RCC 7860 (cell line): ENCODE results near the gene TAS2R7.
"Not testable (repeated sequence)": the region's sequence is repeated elsewhere in the genome, so short reads cannot be mapped to it uniquely, and the experiment has no call there.

Source experiments
- DNase-seq: peaks from one replicate; pipeline ENCODE4 v3.0.0-alpha.2; 2015; ENCODE audit warnings: low spot score
- FAIRE-seq: peaks from 2 replicates; lab custom pipeline; 2012; peaks lifted over from hg19 to GRCh38; lab: Jason Lieb, UNC

TAS2R7 gene

GRCh38 chr12:10802587-10802986, at the start of gene TAS2R7:
TAS2R7 (minus strand) TSS chr12:10802627; CDS start chr12:10802570, 57 bp downstream.
- FAIRE-seq: no peak
- DNase-seq: no peak

GRCh38 chr12:10851243-10851858, 48.9 kb upstream of the TAS2R7 start:
- DNase-seq: no peak
- FAIRE-seq: no peak

GRCh38 chr12:10849425-10849878, 47.0 kb upstream of the TAS2R7 start, which contains the start of gene PRR4:
PRR4 (minus strand) TSS chr12:10849475; CDS start chr12:10849437, 38 bp downstream.
- FAIRE-seq: no peak

GRCh38 chr12:10847744-10848143, 45.3 kb upstream of the TAS2R7 start:
- FAIRE-seq: no peak
- DNase-seq: no peak

More at GRCh38 chr12:10849425-10849878, 47.0 kb upstream of the TAS2R7 start, which contains the start of gene PRR4:
- no peak for DNase-seq

GRCh38 chr12:10842862-10843261, 40.4 kb upstream of the TAS2R7 start:
- no peak for FAIRE-seq

GRCh38 chr12:10838461-10838860, 36.0 kb upstream of the TAS2R7 start:
- FAIRE-seq: no peak
- no peak for DNase-seq

More at GRCh38 chr12:10842862-10843261, 40.4 kb upstream of the TAS2R7 start:
- DNase-seq: no peak

GRCh38 chr12:10829994-10830393, 27.6 kb upstream of the TAS2R7 start:
- FAIRE-seq (no peak), DNase-seq (no peak)

GRCh38 chr12:10826258-10826657, 23.8 kb upstream of the TAS2R7 start, which contains the start of gene TAS2R10:
TAS2R10 (minus strand) TSS chr12:10826358; CDS start chr12:10826269, 89 bp downstream.
- DNase-seq: no peak
- FAIRE-seq: no peak

- FAIRE-seq: no peak
These were observed 22.5 kb upstream of the TAS2R7 start for GRCh38 chr12:10824957-10825356.

GRCh38 chr12:10811883-10812536, 9.6 kb upstream of the TAS2R7 start:
- FAIRE-seq: no peak
- DNase-seq: no peak

More at GRCh38 chr12:10824957-10825356, 22.5 kb upstream of the TAS2R7 start:
- no peak for DNase-seq

- FAIRE-seq: no peak
- DNase-seq: no peak
These were observed 7.6 kb upstream of the TAS2R7 start, which contains the start of gene TAS2R9 for GRCh38 chr12:10810068-10810467. TAS2R9 (minus strand) TSS chr12:10810168; CDS start chr12:10810075, 93 bp downstream.

GRCh38 chr12:10807186-10807585, 4.8 kb upstream of the TAS2R7 start, which contains the start of gene TAS2R8:
TAS2R8 (minus strand) TSS chr12:10807286; CDS start chr12:10806980, 306 bp downstream.
- FAIRE-seq (no peak), DNase-seq (no peak)

GRCh38 chr12:10801741-10802140, 686 bp downstream of the TAS2R7 start:
- DNase-seq: no peak
- no peak for FAIRE-seq

GRCh38 chr12:10794222-10794621, 8.2 kb downstream of the TAS2R7 start:
- no peak for DNase-seq
- FAIRE-seq: no peak

GRCh38 chr12:10791769-10792168, 10.7 kb downstream of the TAS2R7 start:
- not testable (repeated sequence) for FAIRE-seq, DNase-seq

- no peak for DNase-seq
- no peak for FAIRE-seq
These were observed 19.2 kb downstream of the TAS2R7 start for GRCh38 chr12:10783252-10783651.

- FAIRE-seq (no peak), DNase-seq (no peak)
These were observed 23.3 kb downstream of the TAS2R7 start for GRCh38 chr12:10779103-10779502.

- peak; percentile 23 for DNase-seq
- peak; percentile 71 for FAIRE-seq
These were observed 31.2 kb downstream of the TAS2R7 start for GRCh38 chr12:10771132-10771733.

- DNase-seq (no peak), FAIRE-seq (no peak)
These were observed 42.8 kb downstream of the TAS2R7 start for GRCh38 chr12:10759657-10760056.

GRCh38 chr12:10756194-10756593, 46.2 kb downstream of the TAS2R7 start:
- DNase-seq (no peak), FAIRE-seq (no peak)

- no peak for FAIRE-seq
These were observed 49.4 kb downstream of the TAS2R7 start for GRCh38 chr12:10753059-10753458.

More at GRCh38 chr12:10753059-10753458, 49.4 kb downstream of the TAS2R7 start:
- no peak for DNase-seq
